Pancreas (tissue), 10 donors: ENCODE measurements around the gene TMEM263. TPM values are rescaled to one million over a fixed set of nuclear protein-coding genes. Genes with fewer than 3 reads are reported as not detected.
A peak's percentile ranks its signal among the peaks of the same experiment; 100 is the strongest.

Source experiments
- ATAC-seq, 4 donors: fragments of 200-7000 bp; cut with Tn5 transposase; one replicate each; pipeline versions ENCODE4 v1.8.0 to v1.9.1; 2020; ENCODE audit warnings: mild to moderate bottlenecking in 4 of 4, moderate library complexity in 4 of 4
- DNase-seq, 6 donors: peaks; one replicate each; pipeline ENCODE4 v3.0.0-alpha.2; 2020
- FAIRE-seq: peaks from 2 replicates; lab custom pipeline; 2012; peaks lifted over from hg19 to GRCh38; lab: Jason Lieb, UNC
- H3K27ac ChIP-seq, 4 donors: fragments of 200-600 bp; sonication (generic); 1 replicate in 3 of 4; 2 replicates in 1 of 4; pipeline versions ENCODE4 v1.5.0 to v1.8.0; 2020
- H3K27me3 ChIP-seq, 4 donors: fragments of 200-600 bp; one replicate each; pipeline ENCODE4 v1.8.0; 2021
- H3K36me3 ChIP-seq, 3 donors: fragments of 200-600 bp; sonication (generic) in 1 of 3; one replicate each; pipeline versions ENCODE4 v1.5.0 to v1.8.0; 2020 to 2021
- H3K4me1 ChIP-seq, 3 donors: fragments of 200-600 bp; one replicate each; pipeline ENCODE4 v1.8.0; 2021
- H3K4me3 ChIP-seq, 4 donors: fragments of 200-600 bp; sonication (generic) in 2 of 4; one replicate each; pipeline versions ENCODE4 v1.5.0 to v1.8.0; 2020 to 2021
- H3K9me3 ChIP-seq, 4 donors: fragments of 200-600 bp; one replicate each; pipeline ENCODE4 v1.8.0; 2021
- CTCF ChIP-seq, 4 donors: fragments of 200-600 bp; sonication (generic) in 3 of 4; IDR thresholded peaks; one replicate each; pipeline versions ENCODE4 v1.5.0 to v1.8.0; 2021; ENCODE audit warnings: antibody characterized with exemption in 4 of 4
- WGBS, 2 donors: extraction: QIAGEN DNeasy Blood & Tissue Kit; methylation state at CpG; one replicate each; pipeline ENCODE4 v1.1.7; 2013; 5-methylcytosine and 5-hydroxymethylcytosine counted together
- intact Hi-C, 3 donors: fragments of 100-400 bp; cut with DNase I; formaldehyde crosslinking; loops; one replicate each; pipeline versions ENCODE4 v1.11.1 to v1.14.2; 2022
- polyA plus RNA-seq, 2 donors: library from polyadenylated mRNA; stranded (reverse); fragments of 200-250 nt; gene quantifications; one replicate each; pipeline ENCODE4 v1.2.3, GENCODE V29; 2013
- total RNA-seq, 6 donors: library from RNA; stranded (reverse); fragmentation: NEBNext Ultra II Directional in 4 of 6; extraction: Animal tissue kit (Norgen Biotek cat#: 25700) in 4 of 6; gene quantifications; one replicate each; pipeline versions ENCODE4 v1.2.1 to v1.2.4, GENCODE V29; 2021 to 2023
- donor health status: healthy with polysubstance abuse.
- donor health status: DM: no; HTN: no; CAD: no; lungs with moderate emphysema.
- donor health status: DM: no; HTN: no; CAD: no.
- donor health status: control.
- donor health status: control.
- donor health status: Bipolar disorder and iron deficiency.
- donor health status: DM: yes; HTN: yes; CAD: no.
- donor health status: DM: no; HTN: no; CAD: no.
- donor health status: DM: no; HTN: no; CAD: no.
- donor health status: DM: yes; HTN: yes; CAD: no.

Gene TMEM263
- total and polyA plus RNA-seq, 8 donors = 12.7 to 34.5 (median 23.4) TPM

- no peak for TF ChIP-seq CTCF (IDR thresholded peaks at IDR 0.05)
- DNase-seq (no peak), FAIRE-seq (no peak), ATAC-seq (no peak)
- Histone ChIP-seq H3K9me3 (no peaks in the 10 kb centered on the region), H3K27ac (peak overlapping the region in 1 of 4 donors; percentile 44), H3K4me1 (peaks cover 7 to 12% (median 8%) of the 10 kb centered on the region in 3 donors), H3K27me3 (no peaks in the 10 kb centered on the region), H3K4me3 (no peak overlapping the region), H3K36me3 (peaks cover 0 to 11% (median 0%) of the 10 kb centered on the region in 3 donors)
- 95% methylated on average over 6 of the region's 6 CpGs for WGBS, 2 donors
- intact Hi-C loops = no loop called here
Measured at GRCh38 chr12:106984588-106985137, 29.0 kb downstream of the TMEM263 start.

DNA sequence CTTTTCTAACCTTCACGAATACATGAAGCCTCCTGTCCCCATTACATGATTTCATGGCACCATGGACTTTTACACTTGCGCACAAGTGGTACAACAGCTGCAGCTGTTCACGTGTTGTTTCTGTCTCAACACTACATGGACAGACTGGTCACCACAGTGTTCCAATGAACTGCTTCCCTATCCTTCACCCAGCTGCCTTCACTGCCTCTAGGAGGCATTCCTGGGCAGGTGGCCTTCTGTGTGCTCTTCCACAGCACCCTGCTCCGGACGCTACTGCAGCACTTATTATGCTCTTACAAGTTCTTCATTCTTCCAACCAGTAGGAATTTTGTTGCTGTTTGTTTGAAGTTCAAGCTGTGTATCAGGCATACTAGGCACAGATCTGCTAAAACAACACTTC, 29.8 kb downstream of the TMEM263 start:
- ATAC-seq (peak; percentile 35 to 55 (median 46)), DNase-seq (peak in 4 of 6 donors; percentile 42 to 57 (median 52)), FAIRE-seq (no peak)
- no peak for TF ChIP-seq CTCF (IDR thresholded peaks at IDR 0.05)
- Histone ChIP-seq H3K36me3 (peaks cover 0 to 11% (median 0%) of the 10 kb centered on the region in 3 donors), H3K4me3 (peak overlapping the region in 2 of 4 donors; percentile 65 to 67), H3K9me3 (no peaks in the 10 kb centered on the region), H3K27me3 (no peaks in the 10 kb centered on the region), H3K27ac (peak overlapping the region in 3 of 4 donors; percentile 44 to 92 (median 85)), H3K4me1 (peaks cover 7 to 12% (median 8%) of the 10 kb centered on the region in 3 donors)
- 33 to 36% methylated on average over 5 of the region's 5 CpGs for WGBS, 2 donors
- intact Hi-C loops = no loop called here

GRCh38 chr12:106986135-106986534, 30.4 kb downstream of the TMEM263 start:
- peaks cover 0 to 11% (median 0%) of the 10 kb centered on the region in 3 donors for H3K36me3 ChIP-seq
- WGBS, 2 donors = 10% methylated on average over 4 of the region's 4 CpGs
- H3K4me1 ChIP-seq = peaks cover 7 to 12% (median 8%) of the 10 kb centered on the region in 3 donors
- no peak for FAIRE-seq
- peak overlapping the region; percentile 63 to 71 (median 66) for H3K4me3 ChIP-seq
- no peaks in the 10 kb centered on the region for H3K27me3 ChIP-seq
- peak overlapping the region; percentile 68 to 92 (median 88) for H3K27ac ChIP-seq
- no peaks in the 10 kb centered on the region for H3K9me3 ChIP-seq
- intact Hi-C loops = no loop called here
- no peak for DNase-seq
- peak in 1 of 4 donors; percentile 2 for ATAC-seq
- TF ChIP-seq CTCF (IDR thresholded peaks at IDR 0.05) = no peak

DNA sequence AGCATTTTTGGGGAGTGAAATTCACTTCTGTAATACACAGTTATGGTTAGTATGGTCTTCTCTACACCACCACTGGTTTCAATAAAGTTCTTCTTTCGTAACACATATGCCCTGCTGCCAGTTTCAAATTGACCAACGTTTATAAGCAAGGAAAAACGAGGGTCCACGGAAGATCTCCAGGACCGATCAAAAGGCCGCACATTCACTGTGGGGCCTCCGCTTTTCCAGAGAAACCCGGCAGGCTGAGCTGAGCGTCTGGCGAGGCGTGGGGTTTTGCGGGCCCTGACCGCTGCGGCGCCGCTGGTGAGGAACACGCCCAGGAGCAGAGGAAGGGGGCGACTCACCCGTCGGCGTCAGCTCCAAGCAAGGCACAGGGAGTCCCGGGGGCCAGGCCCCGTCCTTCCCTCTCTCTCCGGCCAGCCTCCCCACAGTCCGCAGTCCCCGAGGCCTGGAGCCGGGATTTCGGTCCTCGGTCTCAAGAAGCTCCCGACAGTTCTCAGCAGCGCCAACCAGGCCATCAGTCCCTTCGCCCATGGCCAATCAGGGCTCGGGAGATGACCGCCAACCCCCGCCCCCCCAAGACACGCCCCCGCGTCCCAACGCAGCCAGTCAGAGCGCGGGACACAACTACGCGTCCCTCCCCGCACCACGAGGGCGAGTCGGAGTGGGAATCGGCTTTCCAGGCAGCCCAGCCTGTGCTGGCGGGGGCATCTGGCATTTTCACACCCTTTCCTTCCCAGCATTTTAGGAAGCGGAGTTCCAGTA, 31.1 kb downstream of the TMEM263 start, which contains the start of gene MTERF2:
Gene MTERF2 (minus strand): TSS at position 522 of the 765 bp plus-strand sequence. CDS start 8,432 bp downstream, outside the sequence.
- Histone ChIP-seq H3K4me1 (peaks cover 7 to 8% (median 8%) of the 10 kb centered on the region in 3 donors), H3K36me3 (peaks cover 0 to 11% (median 0%) of the 10 kb centered on the region in 3 donors), H3K27me3 (no peaks in the 10 kb centered on the region), H3K27ac (peak within 1 kb of the TSS; percentile 68 to 92 (median 88)), H3K9me3 (no peaks in the 10 kb centered on the region), H3K4me3 (peak within 1 kb of the TSS; percentile 63 to 71 (median 66))
- TF ChIP-seq CTCF (IDR thresholded peaks at IDR 0.05) = no peak
- 0% methylated on average over 50 of the region's 50 CpGs for WGBS, 2 donors
- DNase-seq (peak; percentile 91 to 97 (median 94)), FAIRE-seq (no peak), ATAC-seq (peak; percentile 95 to 98 (median 95))
- intact Hi-C loops = no loop called here
